NCI-H187 treated with DMSO at 0.1 percent for 48 hours (cell line): Measurements from ENCODE around the gene WDCP.
"Not testable (repeated sequence)": the region's sequence is repeated elsewhere in the genome, so short reads cannot be mapped to it uniquely, and the experiment has no call there.

Experiments used
- DNase-seq: peaks from one replicate; lab custom pipeline; 2025; lab: John Stamatoyannopoulos, UW

WDCP gene, protein sequence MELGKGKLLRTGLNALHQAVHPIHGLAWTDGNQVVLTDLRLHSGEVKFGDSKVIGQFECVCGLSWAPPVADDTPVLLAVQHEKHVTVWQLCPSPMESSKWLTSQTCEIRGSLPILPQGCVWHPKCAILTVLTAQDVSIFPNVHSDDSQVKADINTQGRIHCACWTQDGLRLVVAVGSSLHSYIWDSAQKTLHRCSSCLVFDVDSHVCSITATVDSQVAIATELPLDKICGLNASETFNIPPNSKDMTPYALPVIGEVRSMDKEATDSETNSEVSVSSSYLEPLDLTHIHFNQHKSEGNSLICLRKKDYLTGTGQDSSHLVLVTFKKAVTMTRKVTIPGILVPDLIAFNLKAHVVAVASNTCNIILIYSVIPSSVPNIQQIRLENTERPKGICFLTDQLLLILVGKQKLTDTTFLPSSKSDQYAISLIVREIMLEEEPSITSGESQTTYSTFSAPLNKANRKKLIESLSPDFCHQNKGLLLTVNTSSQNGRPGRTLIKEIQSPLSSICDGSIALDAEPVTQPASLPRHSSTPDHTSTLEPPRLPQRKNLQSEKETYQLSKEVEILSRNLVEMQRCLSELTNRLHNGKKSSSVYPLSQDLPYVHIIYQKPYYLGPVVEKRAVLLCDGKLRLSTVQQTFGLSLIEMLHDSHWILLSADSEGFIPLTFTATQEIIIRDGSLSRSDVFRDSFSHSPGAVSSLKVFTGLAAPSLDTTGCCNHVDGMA

DNA sequence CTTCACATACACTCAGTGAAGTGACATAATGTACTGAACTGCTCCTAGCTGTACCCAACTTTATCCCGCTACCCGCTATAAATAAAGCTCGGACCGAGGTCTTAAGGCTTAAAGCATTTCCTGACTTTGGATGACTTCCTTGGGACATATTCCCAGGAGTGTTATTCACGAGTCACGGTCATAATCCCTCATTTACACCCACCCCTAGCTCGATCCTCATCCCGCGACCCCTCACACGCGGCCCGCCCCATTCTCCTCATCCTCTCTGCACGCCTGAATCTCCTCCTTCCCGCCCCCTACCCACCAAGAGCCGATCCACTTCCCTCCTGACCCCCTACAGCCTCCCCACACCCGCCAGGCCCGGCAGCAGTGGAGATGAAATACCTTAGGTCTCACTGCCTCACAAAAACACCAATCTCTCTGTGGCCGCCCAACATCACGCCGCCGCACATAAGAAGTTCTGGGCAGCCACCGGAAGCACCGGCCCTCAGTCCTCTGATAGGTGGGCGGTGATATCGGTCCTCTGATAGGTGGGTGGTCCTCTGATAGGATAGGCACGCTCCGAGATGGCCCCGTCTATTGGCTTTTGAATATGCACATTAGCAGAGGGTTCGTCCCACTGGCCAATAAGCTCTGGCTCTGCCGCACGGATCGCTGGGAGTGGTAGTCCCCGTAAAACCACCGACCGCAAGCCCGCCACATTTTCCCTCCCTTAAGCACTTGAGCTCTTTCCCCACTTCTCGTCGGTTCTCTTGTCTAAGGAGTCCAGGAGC is at the start of gene WDCP:
Gene WDCP (minus strand): TSS at position 462 of the 773 bp plus-strand sequence. CDS start 7,897 bp downstream, outside the sequence.
- DNase-seq, result peak; percentile 98

DNA sequence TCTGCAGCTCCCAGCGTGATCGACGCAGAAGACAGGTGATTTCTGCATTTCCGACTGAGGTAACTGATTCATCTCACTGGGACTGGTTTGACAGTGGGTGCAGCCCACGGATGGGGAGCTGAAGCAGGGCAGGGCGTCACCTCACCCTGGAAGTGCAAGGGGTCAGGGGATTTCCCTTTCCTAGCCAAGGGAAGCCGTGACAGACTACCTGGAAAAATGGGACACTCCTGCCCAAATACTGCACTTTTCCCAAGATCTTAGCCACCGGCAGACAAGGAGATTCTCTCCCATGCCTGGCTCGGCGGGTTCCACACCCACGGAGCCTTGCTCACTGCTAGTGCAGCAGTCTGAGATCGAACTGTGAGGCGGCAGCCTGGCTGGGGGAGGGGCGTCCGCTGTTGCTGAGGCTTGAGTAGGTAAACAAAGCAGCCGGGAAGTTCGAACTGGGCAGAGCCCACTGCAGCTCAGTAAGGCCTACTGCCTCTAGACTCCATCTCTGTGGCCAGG is 48.0 kb upstream of the WDCP start:
- not testable (repeated sequence) for DNase-seq

DNA sequence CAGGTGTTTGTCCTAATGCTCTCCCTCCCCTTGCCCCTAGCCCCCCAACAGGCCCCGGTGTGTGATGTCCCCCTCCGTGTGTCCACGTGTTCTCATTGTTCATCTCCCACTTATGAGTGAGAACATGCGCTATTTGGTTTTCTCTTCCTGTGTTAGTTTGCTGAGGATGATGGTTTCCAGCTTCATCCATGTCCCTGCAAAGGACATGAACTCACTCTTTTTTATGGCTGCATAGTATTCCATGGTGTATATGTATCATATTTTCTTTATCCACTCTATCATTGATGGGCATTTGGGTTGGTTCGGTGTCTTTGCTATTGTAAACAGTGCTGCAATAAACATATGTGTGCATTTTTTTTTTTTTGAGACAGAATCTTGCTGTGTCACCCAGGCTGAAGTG is 46.1 kb upstream of the WDCP start:
- not testable (repeated sequence) for DNase-seq

DNA sequence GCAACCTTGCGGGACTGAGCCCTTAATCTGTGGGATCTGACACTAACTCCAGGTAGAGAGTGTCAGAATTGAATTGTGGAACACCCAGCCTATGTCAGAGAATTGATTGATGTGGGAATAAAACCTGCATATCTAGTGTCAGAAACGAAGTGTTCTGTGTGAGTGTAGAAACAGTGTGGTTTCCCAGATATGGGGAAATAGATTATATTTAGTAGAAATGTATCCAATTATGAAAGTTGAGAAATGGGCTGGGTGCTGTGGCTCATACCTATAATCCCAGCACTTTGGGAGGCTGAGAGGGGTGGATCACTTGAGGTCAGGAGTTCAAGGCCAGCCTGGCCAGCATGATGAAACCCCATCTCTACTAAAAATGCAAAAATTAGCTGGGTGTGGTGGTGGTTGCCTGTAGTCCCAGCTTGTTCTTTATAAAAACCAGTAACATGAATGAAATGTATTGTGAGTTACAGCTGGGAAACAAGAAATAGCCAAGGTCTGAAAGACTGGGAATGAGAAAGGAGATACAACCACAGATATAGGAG is 41.7 kb upstream of the WDCP start:
- no peak for DNase-seq

DNA sequence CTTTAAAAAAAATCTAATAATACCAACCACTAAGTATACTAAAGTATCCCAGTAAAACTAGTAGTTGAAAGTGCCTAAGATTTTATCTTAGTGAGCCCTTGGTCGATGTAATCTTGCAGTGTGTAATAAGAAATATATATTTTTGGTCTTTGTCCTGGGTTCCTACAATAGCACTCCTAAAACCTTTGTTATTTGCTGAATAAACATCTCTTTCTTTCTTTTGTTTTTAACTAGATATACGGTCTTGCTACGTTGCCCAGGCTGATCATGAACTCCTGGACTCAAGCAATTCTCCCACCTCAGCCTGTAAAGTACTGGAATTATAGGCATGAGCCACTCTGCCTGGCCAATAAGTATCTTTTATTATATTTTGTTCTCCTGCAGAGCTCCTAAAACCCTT is 39.8 kb upstream of the WDCP start:
- DNase-seq, result no peak

- no peak for DNase-seq
Measured at GRCh38 chr2:24086241-24086640, 39.0 kb upstream of the WDCP start.

DNA sequence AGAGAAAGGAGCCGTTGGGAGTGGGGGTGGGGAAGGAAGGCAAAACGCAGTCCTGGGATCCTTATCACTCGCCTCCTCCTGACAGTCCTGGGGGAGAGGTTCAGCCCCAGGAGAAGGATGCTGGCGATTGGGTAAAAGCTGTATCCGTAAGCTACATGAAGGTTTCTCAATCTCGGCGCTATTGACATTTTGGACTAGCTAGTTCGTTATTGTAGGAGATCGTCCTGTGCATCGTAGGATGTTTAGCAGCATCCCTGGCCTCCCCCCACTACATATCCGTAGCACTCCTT is 38.0 kb upstream of the WDCP start:
- no peak for DNase-seq

DNA sequence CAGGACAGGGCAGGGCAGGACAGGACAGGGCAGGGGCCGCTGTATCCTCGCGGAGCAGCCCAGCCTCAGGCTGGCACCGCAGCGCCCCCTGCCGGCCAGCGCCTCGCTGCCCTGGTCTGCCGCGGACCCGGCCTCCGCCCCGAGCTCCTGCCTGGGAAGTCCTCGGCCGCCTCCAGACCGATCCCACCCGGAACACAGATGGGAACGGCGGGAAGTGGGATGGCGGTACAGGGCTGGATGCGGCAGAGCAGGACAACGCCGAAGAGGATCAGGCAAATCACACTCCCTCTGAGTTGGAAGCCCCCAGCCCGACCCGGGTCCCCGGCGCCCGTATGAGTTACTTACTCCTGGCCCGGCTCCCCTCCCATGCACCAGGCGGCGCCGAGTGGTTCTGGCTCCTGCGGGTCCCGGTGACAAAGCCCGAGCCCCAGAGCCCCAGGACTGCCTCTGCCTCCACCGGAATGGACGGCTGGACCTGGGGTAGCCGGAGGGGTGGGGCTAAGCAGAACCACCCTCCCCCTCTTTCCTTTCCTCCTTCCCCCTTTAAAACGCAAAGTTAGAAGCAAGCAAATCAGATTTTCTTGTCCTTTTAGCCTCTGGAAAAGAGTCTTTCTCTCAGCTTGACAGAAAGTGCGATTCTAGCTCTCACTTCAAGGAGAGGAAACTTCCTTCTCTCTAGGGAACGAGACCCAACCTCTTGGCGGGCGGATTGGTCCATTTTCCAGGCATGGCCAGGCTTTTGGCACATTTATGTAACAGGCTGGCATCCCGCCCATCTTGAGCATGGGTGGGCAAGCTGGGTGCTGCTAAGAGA is 37.4 kb upstream of the WDCP start, which contains the start of gene TP53I3:
Gene TP53I3 (minus strand): TSS at position 449 of the 814 bp plus-strand sequence. CDS start 508 bp downstream, outside the sequence.
- DNase-seq, result no peak

DNA sequence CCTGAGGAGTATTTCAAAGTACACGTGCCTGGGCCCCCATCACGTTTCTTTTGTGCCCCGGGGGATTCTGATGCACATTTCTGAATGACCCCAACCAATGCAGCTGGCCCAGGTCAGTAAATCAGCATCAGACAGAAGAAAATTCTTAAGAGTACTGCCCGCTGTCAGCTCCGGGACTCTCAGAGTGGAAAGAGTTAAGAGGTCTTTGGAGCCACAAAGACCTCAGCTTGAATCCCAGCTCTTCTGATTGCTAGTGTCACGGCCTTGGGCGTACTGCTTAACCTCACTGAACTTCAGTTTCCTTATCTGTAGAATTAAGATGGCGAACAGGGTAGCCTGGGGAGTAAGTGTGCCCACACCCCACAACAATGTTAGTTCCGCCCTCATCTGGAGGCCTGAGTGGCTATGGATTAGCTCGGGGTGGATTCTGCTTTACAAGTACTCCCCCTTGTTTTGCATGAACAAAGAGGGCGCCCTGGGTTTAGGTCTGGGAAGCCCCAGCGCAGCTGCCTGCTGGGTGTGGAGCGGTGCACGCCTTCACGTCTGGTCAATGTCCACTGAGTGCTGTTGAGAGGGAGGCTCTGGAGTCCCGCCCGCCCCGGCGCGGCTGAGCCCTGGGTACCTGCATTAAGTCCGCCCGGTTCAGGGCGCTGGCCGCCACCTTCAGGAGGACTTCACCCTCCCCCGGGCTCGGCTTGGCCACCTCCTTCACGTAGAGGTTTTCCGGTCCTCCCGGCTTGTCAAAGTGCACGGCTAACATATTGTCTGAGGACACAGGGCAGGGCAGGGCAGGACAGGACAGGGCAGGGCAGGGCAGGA is 36.6 kb upstream of the WDCP start:
- no peak for DNase-seq

- DNase-seq, result no peak
Measured at GRCh38 chr2:24082787-24083566, 35.8 kb upstream of the WDCP start.

DNA sequence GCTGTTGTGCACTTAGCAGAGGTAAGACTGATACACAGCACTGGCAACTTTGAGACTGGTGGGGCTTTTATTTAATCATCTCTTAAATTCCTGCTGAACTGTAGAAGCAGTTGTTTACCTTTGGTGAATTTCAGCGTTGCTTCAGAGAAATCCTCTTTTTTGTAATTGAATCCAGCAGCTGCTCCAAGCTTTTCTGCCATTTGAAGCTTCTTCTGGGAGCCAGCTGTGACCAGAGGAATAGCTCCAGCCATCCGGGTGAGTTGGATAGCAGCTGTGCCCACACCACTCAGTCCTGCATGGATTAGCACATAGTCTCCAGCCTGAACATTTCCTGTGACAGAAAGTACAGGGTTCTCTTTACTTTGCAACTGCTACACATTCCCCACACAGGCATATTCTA is 33.5 kb upstream of the WDCP start:
- DNase-seq, result peak; percentile 45

DNA sequence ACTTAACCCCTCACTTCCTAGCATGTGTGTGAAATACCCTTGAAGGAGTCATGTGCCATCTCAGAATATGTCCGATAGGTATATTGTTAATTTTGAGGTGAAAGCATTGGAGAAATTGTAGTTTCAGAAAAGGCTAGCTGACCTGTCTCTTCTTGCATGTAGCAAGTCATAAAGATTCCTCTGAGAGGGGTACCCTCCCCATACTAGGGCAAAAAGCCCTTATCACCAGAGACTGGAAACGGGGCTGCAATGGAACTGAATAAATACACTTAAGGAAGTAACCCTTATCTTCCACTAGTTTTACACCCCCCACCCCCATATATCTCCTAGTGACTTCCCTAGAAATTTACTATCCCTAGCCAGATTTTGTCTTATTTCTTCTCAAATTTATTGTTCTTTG is 30.7 kb upstream of the WDCP start:
- no peak for DNase-seq

- no peak for DNase-seq
Measured at GRCh38 chr2:24077535-24077877, 30.3 kb upstream of the WDCP start.

GRCh38 chr2:24076849-24077534 is 29.8 kb upstream of the WDCP start:
- DNase-seq, result no peak

GRCh38 chr2:24075915-24076848 is 29.0 kb upstream of the WDCP start, which contains the start of gene SF3B6:
Gene SF3B6, minus strand, starts transcription at chr2:24076326. Its CDS starts 97 bp downstream, at chr2:24076229.
- peak; percentile 99 for DNase-seq

DNA sequence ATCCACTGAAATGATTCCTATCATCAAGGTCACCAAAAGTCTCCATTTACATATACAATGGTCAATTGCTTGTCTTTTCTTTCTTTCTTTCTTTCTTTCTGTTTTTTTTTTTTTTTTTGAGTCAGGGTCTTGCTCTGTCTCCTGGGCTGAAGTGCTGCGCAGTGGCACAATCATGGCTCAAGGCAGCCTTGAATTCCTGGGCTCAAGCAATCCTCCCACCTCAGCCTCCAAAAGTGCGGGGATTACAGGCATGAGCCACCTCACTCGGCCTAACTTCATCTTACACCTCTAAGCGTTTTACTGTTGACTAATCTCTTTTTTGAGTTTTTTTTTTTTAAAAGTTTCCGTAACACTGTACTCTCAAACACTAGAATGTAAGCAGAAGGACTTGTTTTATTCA is 28.1 kb upstream of the WDCP start:
- no peak for DNase-seq

DNA sequence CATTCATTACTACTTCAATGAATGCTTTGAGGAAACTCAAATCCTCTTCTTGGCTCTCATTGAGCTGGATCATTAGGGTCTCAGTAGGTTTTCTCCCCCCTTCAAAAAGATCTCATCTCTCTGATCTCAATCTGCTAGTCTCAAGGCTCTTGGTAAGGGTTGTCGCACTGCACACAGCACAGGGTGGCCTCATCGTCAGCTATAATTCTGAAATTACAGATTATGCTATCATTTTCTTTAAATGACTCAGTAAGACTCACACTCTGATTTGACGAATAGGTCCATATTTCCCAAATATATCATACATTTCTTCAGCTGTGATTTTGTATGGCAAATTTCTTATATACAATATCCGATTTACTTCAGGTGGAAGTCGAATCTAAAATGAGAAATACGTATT is 26.6 kb upstream of the WDCP start:
- no peak for DNase-seq

- no peak for DNase-seq
Measured at GRCh38 chr2:24072259-24072658, 25.1 kb upstream of the WDCP start.
